CD4-positive, alpha-beta memory T cell (primary cell): Measurements from ENCODE around the gene WNT1. TPM values are rescaled to one million over a fixed set of nuclear protein-coding genes. Genes with fewer than 3 reads are reported as not detected.

Source experiments
- CTCF ChIA-PET: fragments of 350-600 bp; sonication (Branson Sonifier 250); formaldehyde crosslinking; loops from one replicate; lab custom pipeline; 2021; ENCODE audit warnings: inconsistent platforms; ENCODE audit not compliant: partially characterized antibody; lab: Charles Lee
- POLR2A ChIA-PET: fragments of 350-600 bp; sonication (Branson Sonifier 250); formaldehyde crosslinking; loops from one replicate; lab custom pipeline; 2021; ENCODE audit not compliant: partially characterized antibody; lab: Charles Lee
- DNase-seq, 5 donors: peaks; one replicate each; pipeline versions ENCODE4 v3.0.0 to v3.0.0-alpha.2; 2020 to 2022; ENCODE audit warnings: mixed read lengths in 1 of 5
- H3K27ac ChIP-seq: one replicate; pipeline ENCODE4 v1.7.0; 2013; ENCODE audit warnings: low read depth, low read length
- H3K27me3 ChIP-seq: 2 replicates; pipeline ENCODE4 v1.7.0; 2013; ENCODE audit warnings: mild to moderate bottlenecking, low read length, moderate library complexity; ENCODE audit not compliant: insufficient read depth
- H3K36me3 ChIP-seq: 2 replicates; pipeline ENCODE4 v1.7.0; 2013; ENCODE audit warnings: mild to moderate bottlenecking, low read length, moderate library complexity; ENCODE audit not compliant: insufficient read depth
- H3K4me1 ChIP-seq: 2 replicates; pipeline ENCODE4 v1.7.0; 2013; ENCODE audit warnings: mild to moderate bottlenecking, low read length, moderate library complexity; ENCODE audit not compliant: insufficient read depth
- H3K4me3 ChIP-seq, 2 donors: one replicate each; pipeline ENCODE4 v1.7.0; 2013; ENCODE audit warnings: low read length in 2 of 2, mild to moderate bottlenecking in 1 of 2
- H3K9me3 ChIP-seq, 2 donors: one replicate each; pipeline ENCODE4 v1.7.0; 2013; ENCODE audit warnings: low read length in 2 of 2, control low read depth in 1 of 2; ENCODE audit not compliant: control insufficient read depth in 1 of 2
- H3K27ac Mint-ChIP-seq, 7 donors: one replicate each; pipeline ENCODE4 v1.8.0; 2020 to 2021; ENCODE audit warnings: mixed read lengths in 7 of 7, mild to moderate bottlenecking in 6 of 7, inconsistent platforms in 3 of 7, moderate library complexity in 3 of 7
- H3K27me3 Mint-ChIP-seq, 2 donors: one replicate each; pipeline ENCODE4 v1.8.0; 2020 to 2021; ENCODE audit warnings: mixed read lengths in 2 of 2
- H3K36me3 Mint-ChIP-seq, 2 donors: one replicate each; pipeline ENCODE4 v1.8.0; 2020 to 2021; ENCODE audit warnings: mixed read lengths in 2 of 2, inconsistent platforms in 1 of 2, mild to moderate bottlenecking in 1 of 2
- H3K4me1 Mint-ChIP-seq, 4 donors: one replicate each; pipeline ENCODE4 v1.8.0; 2020 to 2021; ENCODE audit warnings: mixed read lengths in 4 of 4, mild to moderate bottlenecking in 1 of 4
- H3K4me3 Mint-ChIP-seq, 8 donors: one replicate each; pipeline ENCODE4 v1.8.0; 2020 to 2021; ENCODE audit warnings: mixed read lengths in 8 of 8, mild to moderate bottlenecking in 7 of 8, moderate library complexity in 6 of 8, inconsistent platforms in 3 of 8
- H3K9me3 Mint-ChIP-seq, 8 donors: one replicate each; pipeline ENCODE4 v1.8.0; 2020 to 2021; ENCODE audit warnings: mixed read lengths in 8 of 8, mild to moderate bottlenecking in 5 of 8, inconsistent platforms in 3 of 8, moderate library complexity in 1 of 8
- intact Hi-C: fragments of 100-400 bp; cut with micrococcal nuclease; formaldehyde crosslinking; loops from one replicate; pipeline ENCODE4 v1.15.1; 2023
- polyA plus RNA-seq, 2 donors: library from polyadenylated mRNA; unstranded; fragments of 300-500 nt; fragmentation: Illumina TruSeq; gene quantifications; one replicate each; pipeline ENCODE4 v1.2.3, GENCODE V29; 2021
- total RNA-seq, 2 experiments: library from RNA; stranded (reverse); gene quantifications; one replicate each; pipeline ENCODE4 v1.2.3, GENCODE V29; 2021

Gene WNT1
- total and polyA plus RNA-seq, 4 experiments from 2014 or later, result 0.55 to 2.8 (median 1.4) TPM

- no peak for DNase-seq
- no peak overlapping the region for H3K4me3 ChIP-seq
- ChIA-PET POLR2A (interaction anchor here (1.0 kb wide), 2 partner anchors 33 to 36 kb away, joined by 3 read pairs; no protein-coding TSS in a partner anchor), CTCF (interaction anchor here (0.6 kb wide), 1 partner anchor 21 kb away, joined by 4 read pairs; no protein-coding TSS in a partner anchor)
- peaks cover 15% of the 10 kb centered on the region for H3K4me1 ChIP-seq
- intact Hi-C loops, result no loop called here
- H3K27ac ChIP-seq, result peak overlapping the region; percentile 19
- Mint-ChIP-seq H3K9me3 (no peaks in the 10 kb centered on the region), H3K27ac (peak overlapping the region; percentile 71 to 94 (median 86)), H3K36me3 (peaks cover 28 to 74% of the 10 kb centered on the region in 2 donors), H3K27me3 (no peaks in the 10 kb centered on the region), H3K4me1 (peaks cover 10 to 24% (median 15%) of the 10 kb centered on the region in 4 donors), H3K4me3 (peak overlapping the region in 1 of 8 donors; percentile 8)
- H3K36me3 ChIP-seq, result peaks cover 46% of the 10 kb centered on the region
- no peaks in the 10 kb centered on the region for H3K27me3 ChIP-seq
- no peaks in the 10 kb centered on the region for H3K9me3 ChIP-seq
Observed at GRCh38 chr12:49022558-49023178, 44.5 kb downstream of the WNT1 start.

- peaks cover 58% of the 10 kb centered on the region for H3K36me3 ChIP-seq
- Mint-ChIP-seq H3K4me1 (peaks cover 6 to 13% (median 9%) of the 10 kb centered on the region in 4 donors), H3K27me3 (no peaks in the 10 kb centered on the region), H3K27ac (peak overlapping the region in 2 of 7 donors; percentile 90), H3K36me3 (peaks cover 31 to 73% of the 10 kb centered on the region in 2 donors), H3K4me3 (no peak overlapping the region), H3K9me3 (no peaks in the 10 kb centered on the region)
- intact Hi-C loops, result no loop called here
- no peaks in the 10 kb centered on the region for H3K27me3 ChIP-seq
- no peak overlapping the region for H3K4me3 ChIP-seq
- no peak for DNase-seq
- ChIA-PET POLR2A (no interaction called here), CTCF (no interaction called here)
- peaks cover 10% of the 10 kb centered on the region for H3K4me1 ChIP-seq
- H3K27ac ChIP-seq, result no peak overlapping the region
- H3K9me3 ChIP-seq, result no peaks in the 10 kb centered on the region
Observed at GRCh38 chr12:49023812-49024211, 45.7 kb downstream of the WNT1 start.

GRCh38 chr12:49024543-49024942 is 46.4 kb downstream of the WNT1 start:
- no peaks in the 10 kb centered on the region for H3K27me3 ChIP-seq
- DNase-seq, result no peak
- no peak overlapping the region for H3K27ac ChIP-seq
- Mint-ChIP-seq H3K4me3 (no peak overlapping the region), H3K4me1 (peaks cover 3 to 6% (median 5%) of the 10 kb centered on the region in 4 donors), H3K9me3 (no peaks in the 10 kb centered on the region), H3K36me3 (peaks cover 31 to 71% of the 10 kb centered on the region in 2 donors), H3K27me3 (no peaks in the 10 kb centered on the region), H3K27ac (peak overlapping the region in 6 of 7 donors; percentile 55 to 75 (median 61))
- H3K9me3 ChIP-seq, result no peaks in the 10 kb centered on the region
- intact Hi-C loops, result no loop called here
- CTCF ChIA-PET, result no interaction called here
- POLR2A ChIA-PET, result no interaction called here
- peaks cover 60% of the 10 kb centered on the region for H3K36me3 ChIP-seq
- H3K4me3 ChIP-seq, result no peak overlapping the region
- peaks cover 4% of the 10 kb centered on the region for H3K4me1 ChIP-seq

GRCh38 chr12:49025463-49025862 is 47.3 kb downstream of the WNT1 start:
- Histone ChIP-seq H3K9me3 (no peaks in the 10 kb centered on the region), H3K36me3 (peaks cover 60% of the 10 kb centered on the region), H3K27me3 (no peaks in the 10 kb centered on the region), H3K4me1 (no peaks in the 10 kb centered on the region), H3K4me3 (no peak overlapping the region), H3K27ac (no peak overlapping the region)
- Mint-ChIP-seq H3K9me3 (no peaks in the 10 kb centered on the region), H3K36me3 (peaks cover 31 to 73% of the 10 kb centered on the region in 2 donors), H3K4me3 (no peak overlapping the region), H3K27ac (peak overlapping the region in 1 of 7 donors; percentile 3), H3K4me1 (peaks cover 0 to 2% (median 0%) of the 10 kb centered on the region in 4 donors), H3K27me3 (no peaks in the 10 kb centered on the region)
- no peak for DNase-seq
- CTCF ChIA-PET, result interaction anchor here (1.0 kb wide), 1 partner anchor 18 kb away, joined by 3 read pairs; no protein-coding TSS in a partner anchor
- intact Hi-C loops, result no loop called here
- POLR2A ChIA-PET, result no interaction called here

- Mint-ChIP-seq H3K27me3 (no peaks in the 10 kb centered on the region), H3K27ac (peak overlapping the region in 4 of 7 donors; percentile 35 to 65 (median 36)), H3K4me1 (peaks cover 0 to 3% (median 0%) of the 10 kb centered on the region in 4 donors), H3K4me3 (peak overlapping the region in 1 of 8 donors; percentile 36), H3K9me3 (no peaks in the 10 kb centered on the region), H3K36me3 (peaks cover 31 to 72% of the 10 kb centered on the region in 2 donors)
- Histone ChIP-seq H3K4me1 (no peaks in the 10 kb centered on the region), H3K27me3 (no peaks in the 10 kb centered on the region), H3K36me3 (peaks cover 60% of the 10 kb centered on the region), H3K9me3 (no peaks in the 10 kb centered on the region), H3K4me3 (no peak overlapping the region), H3K27ac (no peak overlapping the region)
- POLR2A ChIA-PET, result no interaction called here
- intact Hi-C loops, result no loop called here
- CTCF ChIA-PET, result interaction anchor here (1.0 kb wide), 1 partner anchor 18 kb away, joined by 3 read pairs; no protein-coding TSS in a partner anchor
- DNase-seq, result no peak
Observed at GRCh38 chr12:49026101-49026500, 48.0 kb downstream of the WNT1 start.

- Histone ChIP-seq H3K36me3 (peaks cover 56% of the 10 kb centered on the region), H3K27me3 (no peaks in the 10 kb centered on the region), H3K4me1 (no peaks in the 10 kb centered on the region), H3K27ac (no peak overlapping the region), H3K4me3 (no peak overlapping the region), H3K9me3 (no peaks in the 10 kb centered on the region)
- peaks cover 28 to 69% of the 10 kb centered on the region in 2 donors for H3K36me3 Mint-ChIP-seq
- POLR2A ChIA-PET, result no interaction called here
- no peak for DNase-seq
- H3K27me3 Mint-ChIP-seq, result no peaks in the 10 kb centered on the region
- H3K4me1 Mint-ChIP-seq, result peaks cover 0 to 3% (median 0%) of the 10 kb centered on the region in 4 donors
- intact Hi-C loops, result no loop called here
- H3K9me3 Mint-ChIP-seq, result no peaks in the 10 kb centered on the region
- H3K4me3 Mint-ChIP-seq, result peak overlapping the region in 1 of 8 donors; percentile 36
- peak overlapping the region in 2 of 7 donors; percentile 36 to 65 for H3K27ac Mint-ChIP-seq
- CTCF ChIA-PET, result interaction anchor here (1.9 kb wide), 1 partner anchor 39 kb away, joined by 5 read pairs; no protein-coding TSS in a partner anchor
Observed at GRCh38 chr12:49026678-49027480, 48.8 kb downstream of the WNT1 start.
